BLaER1 (cell line): ENCODE measurements around the gene L3HYPDH.

Source experiments
- H3K27ac ChIP-seq: shearing (Covaris generic); formaldehyde crosslinking; 2 replicates; pipeline ENCODE4 v1.8.1; 2022
- H3K27me3 ChIP-seq: shearing (Covaris generic); formaldehyde crosslinking; 2 replicates; pipeline ENCODE4 v1.8.1; 2022
- H3K36me3 ChIP-seq: shearing (Covaris generic); formaldehyde crosslinking; 2 replicates; pipeline ENCODE4 v1.8.1; 2022
- H3K4me1 ChIP-seq: shearing (Covaris generic); formaldehyde crosslinking; 2 replicates; pipeline ENCODE4 v1.8.1; 2022
- H3K4me2 ChIP-seq: shearing (Covaris generic); formaldehyde crosslinking; 2 replicates; pipeline ENCODE4 v1.8.1; 2022
- H3K4me3 ChIP-seq: shearing (Covaris generic); formaldehyde crosslinking; 2 replicates; pipeline ENCODE4 v1.8.1; 2022
- H3K9ac ChIP-seq: shearing (Covaris generic); formaldehyde crosslinking; 2 replicates; pipeline ENCODE4 v1.8.1; 2022
- H3K9me3 ChIP-seq: shearing (Covaris generic); formaldehyde crosslinking; 2 replicates; pipeline ENCODE4 v1.8.1; 2022
- H4K20me1 ChIP-seq: shearing (Covaris generic); formaldehyde crosslinking; 2 replicates; pipeline ENCODE4 v1.8.1; 2022
- Cebpa-rat ChIP-seq: shearing (Covaris generic); IDR thresholded peaks from 2 replicates; pipeline ENCODE4 v1.8.1; 2022

The L3HYPDH gene

DNA sequence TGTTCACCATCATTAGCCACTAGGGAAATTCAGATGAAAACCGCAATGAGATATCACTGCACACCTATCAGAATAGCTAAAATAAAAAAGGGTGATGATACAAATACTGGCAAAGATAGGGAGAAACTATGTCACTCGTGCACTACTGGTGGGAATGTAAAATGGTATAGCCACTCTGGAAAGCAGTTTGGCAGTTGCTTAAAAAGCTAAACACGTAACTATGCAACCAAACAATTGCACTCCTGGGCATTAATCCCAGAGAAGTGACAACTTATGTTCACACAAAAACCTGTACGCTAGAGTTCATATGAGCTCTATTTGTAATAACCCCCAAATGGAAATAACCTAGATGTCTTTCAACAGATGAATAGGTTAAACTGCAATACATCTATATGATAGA lies 54.4 kb downstream of the L3HYPDH start:
- TF ChIP-seq Cebpa-rat, result no peak
- Histone ChIP-seq H3K27ac (no peak overlapping the region), H4K20me1 (no peaks in the 10 kb centered on the region), H3K9me3 (no peaks in the 10 kb centered on the region), H3K27me3 (no peaks in the 10 kb centered on the region), H3K4me1 (peaks cover 9% of the 10 kb centered on the region), H3K4me2 (no peak overlapping the region), H3K4me3 (no peak overlapping the region), H3K36me3 (no peaks in the 10 kb centered on the region), H3K9ac (no peak overlapping the region)

DNA sequence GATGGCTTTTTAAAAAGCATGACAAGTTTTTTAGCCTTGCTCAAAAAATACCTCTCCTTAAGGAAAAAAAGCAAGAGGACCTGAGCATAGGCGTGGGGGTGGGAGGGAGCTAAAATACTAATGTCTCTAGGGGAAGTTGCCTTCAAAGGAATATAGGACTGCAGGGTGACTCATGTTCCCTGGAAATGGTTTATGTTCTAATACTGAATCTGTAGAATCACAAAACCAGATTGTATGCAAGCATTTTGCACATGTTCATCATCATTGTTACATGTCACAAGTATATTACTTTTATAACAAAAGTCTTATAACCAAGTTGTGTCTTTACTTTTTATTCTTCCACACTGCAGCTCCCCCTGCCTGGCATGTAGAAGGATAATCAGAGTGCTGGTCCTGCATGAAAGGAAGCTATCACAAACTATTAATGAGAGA lies 55.6 kb downstream of the L3HYPDH start:
- Histone ChIP-seq H3K27ac (no peak overlapping the region), H3K4me2 (no peak overlapping the region), H3K27me3 (no peaks in the 10 kb centered on the region), H3K9ac (no peak overlapping the region), H3K36me3 (no peaks in the 10 kb centered on the region), H4K20me1 (no peaks in the 10 kb centered on the region), H3K4me1 (peaks cover 13% of the 10 kb centered on the region), H3K9me3 (no peaks in the 10 kb centered on the region), H3K4me3 (no peak overlapping the region)
- no peak for TF ChIP-seq Cebpa-rat

DNA sequence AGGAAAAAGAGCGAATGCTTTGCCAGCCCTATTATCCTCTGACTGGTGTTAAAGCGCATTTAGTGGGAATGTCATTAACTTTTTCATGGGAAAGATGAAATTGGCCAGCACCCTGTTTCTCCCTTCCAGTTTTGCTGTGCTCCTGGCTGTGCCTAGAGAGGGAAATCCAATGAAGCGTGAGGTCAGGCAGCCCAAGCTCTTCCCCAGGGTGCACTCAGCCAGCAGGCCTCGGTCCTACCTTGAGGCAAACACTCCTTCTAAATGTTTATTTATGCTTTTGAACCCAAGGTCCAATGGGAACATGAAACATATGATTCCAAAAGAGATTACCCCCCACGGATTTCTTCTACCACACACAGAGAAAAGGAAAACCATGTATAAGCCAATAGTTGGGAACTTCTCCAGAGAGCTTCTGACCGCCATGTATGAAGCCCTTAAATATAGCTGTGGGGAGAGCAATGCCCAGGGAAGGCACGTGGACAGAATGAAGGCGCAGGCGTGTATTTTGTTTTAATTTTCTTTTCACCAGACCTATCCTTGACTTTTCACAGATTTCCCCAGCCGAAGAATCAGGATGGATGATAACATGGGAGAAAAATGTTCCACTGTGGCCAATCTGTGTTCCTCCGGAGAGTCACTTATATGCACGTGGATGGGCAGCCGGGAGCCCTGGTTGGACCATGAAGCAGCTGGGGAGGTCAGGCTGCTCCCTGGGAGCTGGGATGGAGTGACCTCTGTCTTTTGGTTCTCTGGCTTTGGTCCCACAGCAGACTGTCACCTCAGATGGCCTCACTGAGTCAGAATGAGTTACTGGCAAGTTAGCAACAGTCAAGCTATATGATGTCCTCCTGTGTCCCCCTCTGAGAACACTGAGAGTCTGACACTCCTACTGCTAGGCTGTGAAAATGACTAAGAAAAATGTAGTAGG lies 56.3 kb downstream of the L3HYPDH start:
- Histone ChIP-seq H3K9ac (no peak overlapping the region), H3K9me3 (no peaks in the 10 kb centered on the region), H3K4me2 (no peak overlapping the region), H3K27me3 (no peaks in the 10 kb centered on the region), H3K4me1 (peaks cover 16% of the 10 kb centered on the region), H3K4me3 (no peak overlapping the region), H4K20me1 (no peaks in the 10 kb centered on the region), H3K36me3 (no peaks in the 10 kb centered on the region), H3K27ac (no peak overlapping the region)
- TF ChIP-seq Cebpa-rat, result no peak

DNA sequence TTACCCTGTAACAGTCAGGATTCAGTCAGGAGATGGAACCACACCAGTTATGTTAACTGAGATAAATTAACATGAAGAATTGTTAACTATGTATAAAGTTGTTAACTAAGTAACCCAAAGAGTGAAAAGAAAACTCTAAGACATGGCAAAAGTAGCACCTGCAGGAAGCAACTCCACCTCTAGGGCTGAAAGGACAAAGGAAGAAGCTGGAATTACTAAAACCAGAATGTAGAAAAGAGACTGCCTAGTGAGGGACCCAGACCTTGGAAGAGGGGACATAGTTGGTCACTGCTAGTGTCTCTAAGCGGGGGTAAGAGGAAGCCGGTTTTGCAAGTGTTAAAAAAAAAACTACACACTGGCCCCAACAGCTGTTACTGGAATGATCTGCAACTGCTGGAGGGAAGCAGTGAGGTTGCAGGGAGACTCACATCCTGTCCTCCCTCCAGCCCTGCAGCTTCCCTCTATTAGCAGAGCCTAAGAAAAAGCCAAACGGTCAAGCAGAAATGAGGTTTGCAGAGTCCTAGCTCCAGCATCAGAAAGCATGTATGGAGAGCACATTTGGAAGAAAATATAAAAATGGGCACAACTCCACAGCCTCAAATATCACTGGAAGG lies 58.8 kb downstream of the L3HYPDH start:
- peaks cover 29% of the 10 kb centered on the region for H3K4me1 ChIP-seq
- H3K9me3 ChIP-seq, result no peaks in the 10 kb centered on the region
- no peak overlapping the region for H3K9ac ChIP-seq
- H3K4me2 ChIP-seq, result peak overlapping the region; percentile 45; the same call in 1 of the 2 replicates
- H4K20me1 ChIP-seq, result no peaks in the 10 kb centered on the region
- no peaks in the 10 kb centered on the region for H3K36me3 ChIP-seq
- no peak overlapping the region for H3K4me3 ChIP-seq
- no peak for TF ChIP-seq Cebpa-rat
- no peak overlapping the region for H3K27ac ChIP-seq
- no peaks in the 10 kb centered on the region for H3K27me3 ChIP-seq

DNA sequence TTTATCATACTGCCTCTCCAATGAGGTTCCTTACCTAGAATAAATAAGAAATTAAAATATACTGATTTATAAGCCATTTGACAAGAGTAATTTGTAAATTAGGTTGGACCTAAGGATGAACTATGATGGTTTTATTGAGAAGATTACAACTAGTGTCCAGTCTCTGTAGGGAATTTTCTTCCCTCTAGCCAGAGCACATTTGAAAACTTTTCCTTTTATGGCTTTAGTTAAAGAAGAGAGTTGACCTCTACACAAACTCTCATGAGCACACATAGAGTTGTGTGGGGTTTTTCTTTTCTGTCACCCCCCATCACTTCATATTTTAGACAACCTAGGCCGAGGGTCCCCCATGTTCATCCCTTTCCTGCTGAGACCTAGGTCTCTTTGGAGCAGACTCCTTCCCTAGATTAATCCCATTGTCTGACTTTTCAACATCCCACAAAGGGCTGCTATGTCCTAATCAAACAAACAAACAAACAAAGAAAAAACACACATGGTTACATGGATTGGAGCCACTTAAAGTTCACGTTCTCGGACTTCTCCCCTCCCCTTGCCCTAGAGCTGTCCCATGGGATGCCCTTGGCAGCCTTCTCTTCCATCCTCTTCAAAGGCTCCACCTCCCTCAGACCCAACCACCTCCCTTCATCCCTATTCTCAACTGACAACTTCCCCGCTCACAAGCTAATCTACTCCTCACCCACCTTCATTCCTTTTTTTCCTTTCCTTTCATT lies 59.7 kb downstream of the L3HYPDH start:
- H3K4me1 ChIP-seq, result peaks cover 29% of the 10 kb centered on the region
- peak overlapping the region; percentile 45 for H3K4me2 ChIP-seq
- H3K4me3 ChIP-seq, result no peak overlapping the region
- H3K36me3 ChIP-seq, result no peaks in the 10 kb centered on the region
- no peak for TF ChIP-seq Cebpa-rat
- H3K9ac ChIP-seq, result no peak overlapping the region
- no peaks in the 10 kb centered on the region for H4K20me1 ChIP-seq
- H3K9me3 ChIP-seq, result no peaks in the 10 kb centered on the region
- H3K27ac ChIP-seq, result no peak overlapping the region
- no peaks in the 10 kb centered on the region for H3K27me3 ChIP-seq
